Glomerular visceral epithelial cell (primary cell): ENCODE measurements around the gene C1orf21.
A peak's percentile ranks its signal among the peaks of the same experiment; 100 is the strongest.

Experiments
- DNase-seq: peaks from one replicate; pipeline ENCODE4 v3.0.0-alpha.2; 2016; ENCODE audit errors: extremely low spot score

Gene C1orf21

DNA sequence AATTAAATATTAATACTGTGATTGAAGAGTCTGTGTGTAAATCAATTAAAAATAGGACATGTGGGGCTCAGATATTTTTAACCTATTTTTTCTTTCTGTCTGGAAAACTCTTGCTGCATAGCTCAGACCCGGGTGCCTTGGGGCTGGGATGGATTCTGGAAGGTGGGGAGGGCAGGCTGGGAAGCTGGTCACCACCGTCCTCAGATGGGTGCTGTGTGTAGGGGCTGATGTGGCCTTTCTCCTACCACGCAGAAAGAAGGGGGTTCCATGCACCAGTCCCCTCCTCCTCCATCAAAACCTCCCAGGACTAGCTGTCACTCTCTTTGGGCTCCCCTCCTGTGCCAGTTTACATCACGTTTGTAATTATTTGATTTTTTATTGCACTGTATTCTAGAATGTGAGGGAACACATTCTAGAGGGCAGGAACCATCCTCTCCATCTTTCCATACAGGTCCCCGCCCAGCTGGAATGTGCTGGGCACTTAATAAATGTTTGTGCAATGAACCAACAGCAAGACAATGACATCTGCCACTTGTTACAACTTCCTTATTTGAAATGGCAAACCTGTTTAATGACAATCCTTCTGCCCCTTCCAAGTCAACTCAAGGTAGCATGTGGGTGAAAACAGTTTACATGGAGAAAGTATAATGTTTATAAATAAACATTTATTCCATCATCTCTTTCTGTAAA lies 263.5 kb downstream of the C1orf21 start:
- no peak for DNase-seq

GRCh38 chr1:184655185-184655584 lies 268.4 kb downstream of the C1orf21 start:
- no peak for DNase-seq

DNA sequence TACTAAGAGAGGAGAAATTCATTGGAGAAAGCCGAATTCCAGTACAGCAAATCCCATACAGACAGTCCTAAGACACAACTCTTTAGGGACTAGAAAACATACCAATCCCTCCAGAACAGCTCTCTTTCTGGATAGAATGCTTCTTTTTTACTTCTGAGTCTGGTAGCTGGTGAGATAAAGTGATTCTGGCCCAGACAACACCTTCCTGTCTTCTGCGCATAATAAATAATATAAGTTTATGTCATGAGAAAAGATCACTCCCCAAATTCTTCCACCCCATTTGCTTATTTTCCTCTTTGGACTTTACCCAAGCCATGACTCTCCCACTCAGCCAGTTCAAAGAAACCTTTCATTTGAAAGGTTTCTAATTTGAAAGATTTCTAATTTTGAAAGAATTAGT lies 269.4 kb downstream of the C1orf21 start:
- no peak for DNase-seq

- DNase-seq = no peak
Observed at GRCh38 chr1:184658055-184658454, 271.2 kb downstream of the C1orf21 start.

DNA sequence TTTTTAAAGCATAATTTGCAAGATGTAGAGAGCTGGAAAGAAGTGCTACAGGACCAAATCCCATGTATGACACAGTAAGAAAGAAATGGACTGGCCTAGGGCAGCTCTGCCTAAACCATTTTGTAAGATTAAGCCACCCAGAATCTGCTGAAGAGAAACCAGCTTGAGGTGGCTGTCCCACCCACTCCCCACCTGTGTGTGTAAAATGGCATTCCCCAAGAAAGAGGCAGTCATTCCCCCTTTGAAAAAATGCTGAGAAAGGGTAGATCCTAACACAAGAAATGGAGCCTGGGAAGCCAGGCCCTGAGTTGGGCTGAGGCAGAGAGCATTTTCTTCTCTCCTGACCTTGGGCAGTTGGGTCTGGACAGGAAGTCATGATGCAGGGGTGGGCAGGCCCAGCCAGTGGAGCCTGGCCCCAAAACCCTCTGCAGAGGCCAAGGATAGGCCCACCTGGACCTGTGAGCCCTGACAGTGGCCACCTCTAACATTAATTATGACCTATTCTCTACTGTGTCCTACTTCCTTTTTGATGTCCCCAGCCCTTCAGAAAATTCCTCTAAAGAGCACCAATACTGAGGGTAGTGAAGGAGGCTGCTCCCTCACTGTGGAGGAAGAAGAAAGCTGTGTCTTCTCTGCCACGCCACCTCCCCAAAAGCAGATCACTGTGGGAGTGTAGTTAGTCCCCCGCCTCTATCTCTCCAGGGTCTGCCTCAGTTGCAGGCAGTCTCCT lies 273.8 kb downstream of the C1orf21 start:
- DNase-seq = no peak

- no peak for DNase-seq
Observed at GRCh38 chr1:184661801-184662200, 275.0 kb downstream of the C1orf21 start.

DNA sequence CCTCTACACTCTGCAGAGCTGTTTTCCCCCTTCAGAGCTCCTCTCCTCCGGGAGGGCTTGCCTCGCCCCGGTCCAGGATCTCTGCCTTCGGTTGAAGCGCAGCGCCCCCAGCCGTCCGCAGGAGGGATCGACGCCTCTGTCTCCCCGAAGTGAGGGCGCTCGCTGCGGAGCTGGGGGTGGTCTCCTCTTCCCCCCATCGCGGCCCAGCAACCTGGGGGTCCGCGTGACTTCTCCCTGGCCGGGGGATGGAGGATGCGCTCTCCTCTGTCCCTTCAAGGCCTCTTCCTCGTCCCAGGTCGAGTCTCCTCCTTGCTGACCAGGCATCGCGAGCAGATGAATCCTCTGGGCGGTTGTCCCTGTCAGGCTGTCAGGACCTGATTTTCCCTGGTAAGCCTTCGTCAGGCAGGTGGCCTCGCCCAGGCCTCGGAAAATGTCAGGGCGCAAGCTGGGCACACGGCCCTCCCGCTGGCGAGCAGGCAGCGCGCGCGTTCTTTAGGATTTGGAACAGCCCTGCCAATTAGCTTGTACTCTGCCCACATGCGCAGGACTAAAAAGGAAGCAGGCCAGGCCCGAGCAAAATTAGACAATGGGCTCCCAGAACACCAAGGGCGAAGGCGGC lies 277.3 kb downstream of the C1orf21 start:
- peak; percentile 60 for DNase-seq

DNA sequence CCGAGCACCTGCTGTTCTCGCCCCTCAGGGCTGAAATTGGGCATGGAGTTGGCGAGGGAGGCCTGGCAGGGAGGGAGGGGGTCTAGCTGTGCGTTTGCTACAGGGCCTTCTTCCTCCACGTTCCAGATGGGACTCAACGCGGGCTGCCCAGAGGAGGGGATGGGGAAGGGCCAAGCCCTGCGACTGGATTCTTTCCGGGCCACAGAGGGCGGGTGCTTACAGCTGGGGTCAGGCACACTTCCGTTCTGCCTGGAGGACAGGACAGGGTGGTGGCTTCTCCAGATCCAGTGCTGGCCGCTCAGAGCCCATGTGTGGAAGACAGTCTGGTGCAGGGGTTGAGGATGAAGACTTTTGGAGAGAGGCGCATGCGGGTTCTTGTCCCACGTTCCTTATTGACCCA lies 277.8 kb downstream of the C1orf21 start:
- DNase-seq = no peak

DNA sequence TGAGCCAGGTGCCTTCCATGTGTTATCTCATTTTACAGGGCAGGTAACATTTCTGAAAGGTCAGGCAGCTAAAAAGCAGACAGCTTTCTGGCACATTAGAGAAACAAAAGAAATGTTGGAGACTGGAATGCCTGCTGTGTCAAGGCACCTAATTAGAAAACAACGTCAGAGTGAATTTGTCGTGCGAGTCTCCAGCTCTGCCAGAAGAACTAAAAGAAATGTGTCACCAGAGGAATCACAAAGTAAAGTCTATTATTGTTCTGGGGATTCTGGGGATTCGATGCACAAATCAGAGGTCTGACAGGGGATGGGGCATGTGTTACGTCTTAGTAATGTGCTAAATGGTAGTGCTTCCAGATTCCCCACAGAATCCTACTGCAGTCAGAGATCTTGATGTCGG lies 278.5 kb downstream of the C1orf21 start:
- DNase-seq = no peak

DNA sequence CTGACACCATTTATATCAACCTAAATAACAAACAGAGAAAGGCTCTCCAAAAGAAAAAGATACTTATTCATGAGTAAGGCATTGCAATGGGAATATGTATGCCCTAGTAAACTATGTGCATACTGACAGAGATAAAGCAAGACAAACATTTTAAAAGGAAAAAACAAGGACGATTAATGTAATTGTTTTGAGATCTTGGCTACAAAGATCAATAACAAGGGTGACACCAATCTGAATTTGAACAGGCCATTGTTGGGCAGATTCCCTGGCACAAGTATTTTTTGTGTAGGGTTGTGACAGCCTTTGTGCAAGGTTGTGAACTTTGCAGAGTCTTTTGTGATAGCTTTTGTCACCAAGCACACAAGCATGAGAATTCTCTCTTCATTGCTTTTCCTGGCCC lies 282.6 kb downstream of the C1orf21 start:
- no peak for DNase-seq

GRCh38 chr1:184672013-184672726 lies 285.3 kb downstream of the C1orf21 start:
- no peak for DNase-seq

DNA sequence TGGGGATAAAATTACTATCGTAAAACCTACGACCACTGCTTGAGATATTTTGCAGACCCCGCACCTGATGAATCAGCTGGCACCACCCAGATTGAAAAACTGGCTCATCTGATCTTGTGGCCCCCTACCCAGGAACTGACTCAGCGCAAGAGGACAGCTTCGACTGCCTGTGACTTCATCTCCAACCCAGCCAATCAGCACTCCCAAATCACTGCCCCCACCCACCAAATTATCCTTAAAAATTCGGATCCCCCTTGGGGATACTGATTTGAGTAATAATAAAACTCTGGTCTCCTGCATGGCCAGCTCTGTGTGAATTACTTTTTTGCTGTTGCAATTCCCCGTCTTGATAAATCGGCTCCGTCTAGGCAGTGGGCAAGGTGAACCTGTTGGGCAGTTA lies 286.5 kb downstream of the C1orf21 start:
- DNase-seq = no peak

- no peak for DNase-seq
Observed at GRCh38 chr1:184677344-184677743, 290.5 kb downstream of the C1orf21 start.
